ENCODE measurements around the gene LRRFIP1.

Gene LRRFIP1

DNA sequence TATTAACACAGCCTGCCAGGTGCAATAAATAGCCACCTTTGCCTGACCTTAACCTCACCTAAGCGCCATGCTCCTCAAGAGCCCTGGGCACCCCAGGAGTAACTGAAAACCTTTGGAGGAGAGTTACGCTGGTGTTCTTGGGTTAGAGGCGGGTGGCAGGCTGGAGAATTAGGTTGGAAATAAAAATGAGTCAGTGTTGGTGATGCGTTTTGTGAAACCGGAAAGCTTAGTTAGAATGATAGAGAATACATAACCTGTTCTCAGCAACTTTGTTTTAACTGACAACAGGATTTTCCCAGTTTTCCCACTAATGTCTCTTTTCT, 17.0 kb downstream of the LRRFIP1 start:
- TF ChIP-seq, protein P1, sequence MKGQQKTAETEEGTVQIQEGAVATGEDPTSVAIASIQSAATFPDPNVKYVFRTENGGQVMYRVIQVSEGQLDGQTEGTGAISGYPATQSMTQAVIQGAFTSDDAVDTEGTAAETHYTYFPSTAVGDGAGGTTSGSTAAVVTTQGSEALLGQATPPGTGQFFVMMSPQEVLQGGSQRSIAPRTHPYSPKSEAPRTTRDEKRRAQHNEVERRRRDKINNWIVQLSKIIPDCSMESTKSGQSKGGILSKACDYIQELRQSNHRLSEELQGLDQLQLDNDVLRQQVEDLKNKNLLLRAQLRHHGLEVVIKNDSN (IDR thresholded peaks at IDR 0.05), result no peak
- TF ChIP-seq TAF1 (IDR thresholded peaks at IDR 0.05; ENCODE audit: low read depth), result no peak
- no peak for TF ChIP-seq CEBPB (IDR thresholded peaks at IDR 0.05)
- no peak for TF ChIP-seq FOXM1 (IDR thresholded peaks at IDR 0.05; ENCODE audit: borderline replicate concordance, low read depth)
- TF ChIP-seq NFIC (IDR thresholded peaks at IDR 0.05), result no peak
- no peak for TF ChIP-seq TCF12 (IDR thresholded peaks at IDR 0.05; ENCODE audit: low read depth)
- TF ChIP-seq, protein P2, sequence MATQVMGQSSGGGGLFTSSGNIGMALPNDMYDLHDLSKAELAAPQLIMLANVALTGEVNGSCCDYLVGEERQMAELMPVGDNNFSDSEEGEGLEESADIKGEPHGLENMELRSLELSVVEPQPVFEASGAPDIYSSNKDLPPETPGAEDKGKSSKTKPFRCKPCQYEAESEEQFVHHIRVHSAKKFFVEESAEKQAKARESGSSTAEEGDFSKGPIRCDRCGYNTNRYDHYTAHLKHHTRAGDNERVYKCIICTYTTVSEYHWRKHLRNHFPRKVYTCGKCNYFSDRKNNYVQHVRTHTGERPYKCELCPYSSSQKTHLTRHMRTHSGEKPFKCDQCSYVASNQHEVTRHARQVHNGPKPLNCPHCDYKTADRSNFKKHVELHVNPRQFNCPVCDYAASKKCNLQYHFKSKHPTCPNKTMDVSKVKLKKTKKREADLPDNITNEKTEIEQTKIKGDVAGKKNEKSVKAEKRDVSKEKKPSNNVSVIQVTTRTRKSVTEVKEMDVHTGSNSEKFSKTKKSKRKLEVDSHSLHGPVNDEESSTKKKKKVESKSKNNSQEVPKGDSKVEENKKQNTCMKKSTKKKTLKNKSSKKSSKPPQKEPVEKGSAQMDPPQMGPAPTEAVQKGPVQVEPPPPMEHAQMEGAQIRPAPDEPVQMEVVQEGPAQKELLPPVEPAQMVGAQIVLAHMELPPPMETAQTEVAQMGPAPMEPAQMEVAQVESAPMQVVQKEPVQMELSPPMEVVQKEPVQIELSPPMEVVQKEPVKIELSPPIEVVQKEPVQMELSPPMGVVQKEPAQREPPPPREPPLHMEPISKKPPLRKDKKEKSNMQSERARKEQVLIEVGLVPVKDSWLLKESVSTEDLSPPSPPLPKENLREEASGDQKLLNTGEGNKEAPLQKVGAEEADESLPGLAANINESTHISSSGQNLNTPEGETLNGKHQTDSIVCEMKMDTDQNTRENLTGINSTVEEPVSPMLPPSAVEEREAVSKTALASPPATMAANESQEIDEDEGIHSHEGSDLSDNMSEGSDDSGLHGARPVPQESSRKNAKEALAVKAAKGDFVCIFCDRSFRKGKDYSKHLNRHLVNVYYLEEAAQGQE (IDR thresholded peaks at IDR 0.05; ENCODE audit: low read depth), result no peak
- TF ChIP-seq TEAD4 (IDR thresholded peaks at IDR 0.05), result no peak
- TF ChIP-seq EP300 (IDR thresholded peaks at IDR 0.05; ENCODE audit: borderline replicate concordance), result no peak
- no peak for TF ChIP-seq ZBTB7A (IDR thresholded peaks at IDR 0.05; ENCODE audit: low read depth)
- TF ChIP-seq, protein P3, sequence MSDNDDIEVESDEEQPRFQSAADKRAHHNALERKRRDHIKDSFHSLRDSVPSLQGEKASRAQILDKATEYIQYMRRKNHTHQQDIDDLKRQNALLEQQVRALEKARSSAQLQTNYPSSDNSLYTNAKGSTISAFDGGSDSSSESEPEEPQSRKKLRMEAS (IDR thresholded peaks at IDR 0.05), result no peak
- TF ChIP-seq EGR1 (IDR thresholded peaks at IDR 0.05), result no peak
- no peak for TF ChIP-seq RAD21 (IDR thresholded peaks at IDR 0.05; ENCODE audit: low read depth)
- TF ChIP-seq CREB1 (IDR thresholded peaks at IDR 0.05; ENCODE audit: low read depth), result no peak
- TF ChIP-seq YY1 (IDR thresholded peaks at IDR 0.05; ENCODE audit: low read depth), result no peak

DNA sequence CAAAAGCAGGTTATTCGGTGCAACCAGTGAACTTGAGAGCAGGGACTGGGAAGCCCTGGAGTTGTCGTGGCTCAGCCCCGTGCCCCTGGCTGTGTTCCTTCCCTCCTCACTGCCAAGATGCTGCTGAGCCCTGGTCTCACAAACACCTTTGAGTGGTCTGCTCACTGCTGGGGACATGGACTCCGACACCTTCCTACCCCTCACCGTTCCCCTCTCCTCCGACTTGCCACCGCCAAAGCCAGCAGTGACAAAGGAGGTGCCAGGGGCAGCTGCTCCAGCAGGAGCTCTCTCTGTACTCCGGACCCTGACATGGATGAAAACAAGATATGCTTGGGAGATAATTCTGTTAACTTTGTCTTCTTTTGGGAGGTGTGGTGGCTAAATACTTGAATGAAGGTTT, 17.9 kb downstream of the LRRFIP1 start:
- TF ChIP-seq TEAD4 (IDR thresholded peaks at IDR 0.05) (no peak), TCF12 (IDR thresholded peaks at IDR 0.05; ENCODE audit: low read depth) (no peak), EP300 (IDR thresholded peaks at IDR 0.05; ENCODE audit: borderline replicate concordance) (no peak), TAF1 (IDR thresholded peaks at IDR 0.05; ENCODE audit: low read depth) (no peak), RAD21 (IDR thresholded peaks at IDR 0.05; ENCODE audit: low read depth) (no peak), CREB1 (IDR thresholded peaks at IDR 0.05; ENCODE audit: low read depth) (no peak), CEBPB (IDR thresholded peaks at IDR 0.05) (no peak), ZBTB7A (IDR thresholded peaks at IDR 0.05; ENCODE audit: low read depth) (no peak), FOXM1 (IDR thresholded peaks at IDR 0.05; ENCODE audit: borderline replicate concordance, low read depth) (no peak), NFIC (IDR thresholded peaks at IDR 0.05) (no peak), YY1 (IDR thresholded peaks at IDR 0.05; ENCODE audit: low read depth) (no peak), EGR1 (IDR thresholded peaks at IDR 0.05) (no peak)
- TF ChIP-seq, protein P2 (IDR thresholded peaks at IDR 0.05; ENCODE audit: low read depth), result no peak
- TF ChIP-seq, protein P3 (IDR thresholded peaks at IDR 0.05), result no peak
- TF ChIP-seq, protein P1 (IDR thresholded peaks at IDR 0.05), result no peak

DNA sequence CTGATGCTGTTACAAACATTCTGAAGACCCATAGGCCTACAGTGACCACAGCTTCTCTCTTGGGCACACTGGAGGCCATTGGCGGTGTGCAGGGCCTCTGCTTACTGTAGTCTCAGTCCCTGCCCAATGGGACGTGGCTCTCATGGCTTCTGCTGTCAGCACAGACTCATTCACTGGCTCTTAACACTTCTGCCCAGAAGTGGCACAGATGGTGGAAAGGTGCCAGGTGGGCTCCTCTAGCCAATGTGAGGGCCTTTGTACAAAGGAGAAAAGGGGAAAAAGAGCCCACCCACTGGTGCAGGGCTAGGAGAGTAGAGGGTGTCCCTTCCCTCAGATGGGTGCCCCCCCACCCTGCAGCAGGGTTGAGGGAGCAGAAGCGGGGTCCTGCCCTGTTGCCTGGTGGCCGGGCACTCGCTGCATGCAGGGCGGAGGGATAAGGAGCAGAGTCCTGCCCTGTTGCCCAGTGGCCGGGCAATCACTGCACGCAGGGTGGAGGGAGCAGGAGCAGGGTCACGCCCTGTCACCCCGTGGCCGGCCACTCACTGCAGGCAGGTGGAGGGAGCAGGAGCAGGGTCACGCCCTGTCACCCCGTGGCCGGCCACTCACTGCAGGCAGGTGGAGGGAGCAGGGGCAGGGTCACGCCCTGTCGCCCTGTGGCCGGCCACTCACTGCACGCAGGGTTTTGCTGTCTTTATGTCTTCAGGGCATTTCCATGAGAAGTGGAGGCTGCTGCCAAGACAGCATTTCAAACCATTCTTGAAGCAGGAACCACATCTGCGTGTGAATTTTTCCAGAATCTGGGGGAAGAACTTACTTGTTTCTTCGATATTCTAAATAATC, 20.0 kb downstream of the LRRFIP1 start:
- TF ChIP-seq NFIC (IDR thresholded peaks at IDR 0.05), result no peak
- TF ChIP-seq, protein P2 (IDR thresholded peaks at IDR 0.05; ENCODE audit: low read depth), result no peak
- TF ChIP-seq TEAD4 (IDR thresholded peaks at IDR 0.05), result no peak
- no peak for TF ChIP-seq ZBTB7A (IDR thresholded peaks at IDR 0.05; ENCODE audit: low read depth)
- no peak for TF ChIP-seq FOXM1 (IDR thresholded peaks at IDR 0.05; ENCODE audit: borderline replicate concordance, low read depth)
- TF ChIP-seq, protein P1 (IDR thresholded peaks at IDR 0.05), result no peak
- TF ChIP-seq, protein P3 (IDR thresholded peaks at IDR 0.05), result no peak
- no peak for TF ChIP-seq TCF12 (IDR thresholded peaks at IDR 0.05; ENCODE audit: low read depth)
- TF ChIP-seq RAD21 (IDR thresholded peaks at IDR 0.05; ENCODE audit: low read depth), result no peak
- no peak for TF ChIP-seq YY1 (IDR thresholded peaks at IDR 0.05; ENCODE audit: low read depth)
- no peak for TF ChIP-seq CREB1 (IDR thresholded peaks at IDR 0.05; ENCODE audit: low read depth)
- no peak for TF ChIP-seq CEBPB (IDR thresholded peaks at IDR 0.05)
- TF ChIP-seq TAF1 (IDR thresholded peaks at IDR 0.05; ENCODE audit: low read depth), result no peak
- no peak for TF ChIP-seq EP300 (IDR thresholded peaks at IDR 0.05; ENCODE audit: borderline replicate concordance)
- TF ChIP-seq EGR1 (IDR thresholded peaks at IDR 0.05), result no peak
